Measurements from ENCODE around the gene LDLRAD3.

LDLRAD3 gene

DNA sequence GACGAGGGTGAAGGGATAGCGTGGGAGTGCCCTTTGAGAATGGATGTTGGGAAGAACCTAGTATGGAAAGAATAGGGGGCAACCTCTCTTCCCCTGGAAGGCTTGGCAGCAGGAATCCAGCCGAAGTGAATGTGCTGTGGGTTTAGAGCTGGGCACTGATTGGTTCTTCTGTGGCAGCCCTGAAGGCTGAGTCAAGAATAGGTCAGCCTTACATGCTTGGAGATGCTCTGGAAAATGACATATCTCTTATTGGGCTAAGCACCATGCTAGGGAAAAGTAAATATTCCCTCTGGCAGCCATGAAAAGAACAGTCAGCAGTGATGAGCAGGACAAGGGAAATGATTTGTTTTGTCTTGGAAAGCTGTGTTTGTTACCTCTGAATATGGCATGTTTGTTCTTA, 195.9 kb downstream of the LDLRAD3 start:
- no peak for DNase-seq (ENCODE audit: low read depth)

DNA sequence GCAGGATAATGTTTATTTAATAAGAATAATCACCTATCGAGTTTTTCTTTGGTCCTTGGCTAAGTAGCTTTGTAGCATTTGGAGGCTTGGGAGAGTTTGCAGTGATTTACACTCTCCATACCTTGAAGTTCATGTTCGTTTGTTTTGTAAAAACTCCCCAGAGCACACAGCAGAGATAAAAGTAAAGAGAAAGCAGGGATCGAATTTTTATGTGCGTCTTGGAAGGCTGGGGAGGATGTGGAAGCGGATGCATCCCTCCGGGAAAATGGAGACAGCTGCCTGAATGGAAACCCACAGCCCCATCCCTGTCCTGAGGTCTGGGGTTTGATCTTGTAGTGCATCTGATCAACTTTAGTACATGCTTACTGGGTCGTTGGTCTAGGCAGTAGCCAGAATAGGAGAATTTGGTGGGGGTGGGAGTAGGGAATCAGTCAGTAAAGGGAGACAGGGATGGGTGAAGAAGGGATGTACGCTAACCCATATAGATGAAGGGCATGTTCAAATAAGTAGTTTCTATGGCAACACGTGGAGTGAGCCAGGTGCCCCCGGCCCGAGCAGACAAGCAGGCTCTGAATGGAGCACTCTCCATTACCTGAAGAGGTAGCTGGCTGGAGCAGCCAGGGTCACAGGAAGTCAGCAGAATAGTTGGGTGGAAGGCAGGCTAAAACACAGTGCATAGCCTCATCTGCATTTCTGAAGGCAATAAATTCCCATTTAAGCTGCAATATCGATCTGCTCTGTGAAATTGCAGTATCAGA, 197.5 kb downstream of the LDLRAD3 start:
- DNase-seq (ENCODE audit: low read depth) = no peak

DNA sequence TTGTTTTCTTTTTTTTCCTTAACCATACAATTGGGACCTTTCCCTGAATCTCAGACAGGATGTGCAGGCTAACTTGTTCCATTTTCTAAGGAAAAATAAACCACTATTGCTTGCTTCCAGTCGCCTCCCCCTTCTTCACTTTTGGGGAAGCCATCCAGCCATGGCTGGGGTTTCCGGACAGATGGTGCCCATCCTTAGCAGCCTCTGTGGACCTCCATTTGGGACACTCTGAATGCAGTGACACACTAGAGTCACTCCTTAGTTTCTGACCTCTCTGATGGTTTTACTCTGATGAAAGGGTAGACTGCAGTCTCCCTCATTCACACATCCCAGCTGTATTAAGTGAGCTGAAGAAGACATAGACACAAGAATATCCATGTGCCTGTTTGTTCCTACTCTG, 198.1 kb downstream of the LDLRAD3 start:
- no peak for DNase-seq (ENCODE audit: low read depth)

DNA sequence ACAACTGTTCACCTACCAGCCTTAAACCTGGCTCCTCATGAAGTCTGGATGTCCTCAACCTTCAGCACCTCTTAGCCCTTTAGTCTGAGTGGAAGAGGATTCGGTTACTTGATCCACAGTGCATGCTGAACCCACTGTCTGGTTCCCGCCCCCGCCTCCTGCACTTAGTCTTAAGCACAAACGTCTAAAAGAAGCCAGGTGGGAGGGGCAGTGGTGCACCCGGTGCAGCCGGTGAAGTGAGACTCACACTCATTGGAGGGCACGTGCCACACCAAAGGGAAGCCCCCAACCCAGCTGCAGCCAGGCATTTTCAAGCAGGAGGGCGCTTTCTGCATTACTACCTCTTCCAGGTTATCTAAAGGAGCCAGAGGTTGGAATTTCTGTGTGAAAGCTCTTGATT, 198.6 kb downstream of the LDLRAD3 start:
- no peak for DNase-seq (ENCODE audit: low read depth)

DNA sequence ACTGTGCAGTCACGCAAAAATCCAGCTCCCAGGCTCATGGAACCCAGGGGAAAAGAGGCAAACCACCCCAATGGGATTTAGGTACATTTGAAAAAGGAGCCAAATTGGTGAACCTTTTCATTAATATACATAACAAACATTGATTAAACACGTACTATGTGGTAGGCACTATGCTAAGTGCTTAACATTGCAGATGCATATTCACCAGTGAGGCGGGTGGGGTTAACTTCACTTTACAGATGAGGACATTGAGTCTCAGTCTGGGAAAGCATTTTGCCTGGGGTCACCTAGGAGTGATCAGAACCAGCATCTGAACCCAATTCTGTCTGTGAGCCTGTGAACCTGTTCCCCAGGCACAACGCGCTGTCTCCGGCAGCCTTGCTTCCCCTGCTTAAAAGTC, 199.0 kb downstream of the LDLRAD3 start:
- no peak for DNase-seq (ENCODE audit: low read depth)

DNA sequence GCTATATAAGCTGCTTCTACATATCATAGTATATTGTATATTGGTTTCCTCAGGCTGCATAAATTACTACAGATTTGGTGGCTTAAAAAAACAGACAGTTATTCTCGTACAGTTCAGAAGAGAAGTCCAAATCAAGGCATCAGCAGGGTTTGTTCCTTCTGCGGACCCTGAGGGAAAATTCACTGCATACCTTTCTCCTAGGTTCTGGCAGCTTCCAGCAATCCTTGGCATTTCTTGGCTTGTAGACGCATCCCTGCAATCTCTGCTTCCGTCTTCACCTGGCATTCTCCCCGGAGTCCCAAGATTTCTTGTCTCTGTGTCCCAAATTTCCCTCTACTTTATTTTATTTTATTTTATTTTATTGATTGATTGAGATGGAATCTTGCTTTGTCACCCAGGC, 202.6 kb downstream of the LDLRAD3 start:
- DNase-seq (ENCODE audit: low read depth) = no peak

DNA sequence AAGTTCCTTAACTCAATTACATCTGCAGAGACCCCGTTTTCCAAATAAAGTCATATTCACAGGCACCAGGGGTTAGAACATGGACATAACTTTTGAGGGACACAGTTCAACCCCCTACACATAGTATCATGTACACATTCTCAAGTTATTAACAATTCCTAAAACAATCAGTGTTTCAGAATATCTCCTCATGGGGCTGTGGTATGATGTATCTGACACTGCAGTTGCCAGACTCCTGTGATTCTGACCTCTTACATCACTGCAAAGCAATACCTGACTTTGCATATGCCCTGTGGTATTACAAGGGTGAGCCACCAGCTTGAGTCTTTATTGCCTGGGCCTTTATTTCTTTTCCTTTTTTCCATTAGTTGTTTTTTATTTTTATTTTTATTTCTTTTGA, 203.6 kb downstream of the LDLRAD3 start:
- no peak for DNase-seq (ENCODE audit: low read depth)

DNA sequence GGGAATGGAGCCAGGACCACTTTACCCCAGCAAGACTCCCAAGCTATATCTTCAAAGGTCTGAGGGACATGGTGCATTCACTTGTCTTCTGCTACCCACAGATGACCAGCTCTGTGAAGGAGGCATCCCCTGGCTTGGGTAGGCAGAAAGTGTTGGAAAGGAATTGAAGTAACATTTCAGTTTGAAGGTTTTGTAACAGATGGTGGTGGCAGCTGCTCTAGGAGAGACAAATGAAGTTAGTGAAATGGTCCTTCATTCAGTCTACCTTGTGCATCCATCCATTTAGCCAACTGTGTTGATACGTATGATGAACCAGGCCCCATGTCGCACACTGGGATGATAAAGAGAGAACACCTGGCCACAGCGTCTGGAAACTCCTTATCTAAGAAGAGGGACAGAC, 204.8 kb downstream of the LDLRAD3 start:
- no peak for DNase-seq (ENCODE audit: low read depth)

DNA sequence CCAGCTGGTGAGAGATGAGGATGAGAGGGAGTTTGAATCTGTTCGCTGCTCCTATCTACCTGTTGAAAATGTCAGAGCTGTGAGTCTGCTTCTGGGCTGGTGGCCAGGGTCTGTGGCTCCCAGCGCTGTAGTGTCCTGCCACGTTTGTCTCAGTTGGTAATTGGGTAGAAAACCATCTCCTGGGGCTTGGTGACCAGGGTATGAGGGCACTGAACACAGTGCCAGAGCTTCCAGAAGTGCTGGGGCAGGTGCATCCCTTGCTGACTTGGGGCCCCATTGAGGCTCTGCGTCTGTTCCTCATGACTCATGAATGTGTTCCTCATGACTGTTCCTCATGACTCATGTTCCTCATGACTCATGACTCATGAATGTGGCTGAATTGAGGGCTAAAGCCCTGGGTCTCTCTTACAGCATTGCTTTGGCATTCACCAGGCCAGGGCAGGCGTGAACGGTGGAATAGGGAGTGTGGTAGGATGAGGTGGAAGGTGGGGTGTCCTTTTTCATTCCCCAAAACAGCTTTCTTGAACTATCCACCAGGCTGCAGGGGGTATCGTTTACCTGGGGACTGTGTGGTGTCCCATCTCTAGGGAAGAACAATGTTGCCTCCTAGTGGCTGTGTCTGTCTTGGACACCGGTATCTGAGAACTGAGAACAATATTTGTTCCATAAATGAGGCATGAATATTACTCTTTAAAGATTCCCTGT, 205.8 kb downstream of the LDLRAD3 start:
- DNase-seq (ENCODE audit: low read depth) = no peak

DNA sequence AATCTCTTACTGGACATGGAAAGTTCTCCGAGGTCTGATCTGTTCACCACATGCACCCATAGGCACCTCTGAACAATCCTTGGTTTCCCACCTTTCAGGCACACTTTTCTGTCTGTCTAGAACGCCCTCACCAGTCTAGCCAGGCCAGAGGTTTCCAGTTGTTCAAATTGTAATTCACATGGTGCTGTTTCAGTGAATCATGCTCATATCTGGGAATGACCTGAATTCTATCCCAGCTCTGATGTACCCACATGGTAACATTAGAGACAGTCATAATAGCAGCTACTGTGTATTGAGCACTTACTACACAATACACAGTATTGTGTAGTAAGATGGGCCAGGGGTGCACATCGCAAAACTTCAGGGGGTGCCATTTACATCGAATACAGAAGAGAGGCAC, 207.1 kb downstream of the LDLRAD3 start:
- no peak for DNase-seq (ENCODE audit: low read depth)

DNA sequence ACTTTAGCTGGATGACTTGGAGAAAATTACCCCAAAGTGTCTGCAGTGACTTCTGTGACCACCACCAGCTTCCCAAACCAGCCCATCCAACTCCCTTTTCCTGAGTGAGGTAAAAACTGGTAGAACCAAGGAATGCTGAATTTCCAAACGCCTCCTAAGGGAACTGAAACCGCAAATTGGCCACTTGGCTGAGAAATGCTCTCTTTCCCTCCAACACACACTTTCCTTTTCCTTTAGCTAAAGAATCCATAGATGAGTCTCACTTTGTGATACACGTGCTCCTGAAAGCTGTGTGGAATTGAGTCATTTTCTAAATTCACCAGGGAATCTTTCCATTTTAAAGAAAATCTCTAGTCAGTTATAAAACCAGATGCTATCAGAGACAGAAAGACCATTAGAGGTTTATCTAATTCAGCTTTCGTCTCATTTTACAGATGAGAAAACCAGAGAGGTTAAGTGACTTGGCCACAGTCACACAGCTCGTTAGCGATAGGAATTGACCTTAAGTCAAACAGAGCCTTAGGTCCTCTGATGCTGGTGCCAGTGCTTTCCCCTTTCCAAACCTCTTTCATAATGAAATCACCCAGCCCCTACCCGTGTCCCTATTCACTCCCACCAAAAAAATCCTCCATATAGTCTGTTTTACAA, 208.2 kb downstream of the LDLRAD3 start:
- no peak for DNase-seq (ENCODE audit: low read depth)

DNA sequence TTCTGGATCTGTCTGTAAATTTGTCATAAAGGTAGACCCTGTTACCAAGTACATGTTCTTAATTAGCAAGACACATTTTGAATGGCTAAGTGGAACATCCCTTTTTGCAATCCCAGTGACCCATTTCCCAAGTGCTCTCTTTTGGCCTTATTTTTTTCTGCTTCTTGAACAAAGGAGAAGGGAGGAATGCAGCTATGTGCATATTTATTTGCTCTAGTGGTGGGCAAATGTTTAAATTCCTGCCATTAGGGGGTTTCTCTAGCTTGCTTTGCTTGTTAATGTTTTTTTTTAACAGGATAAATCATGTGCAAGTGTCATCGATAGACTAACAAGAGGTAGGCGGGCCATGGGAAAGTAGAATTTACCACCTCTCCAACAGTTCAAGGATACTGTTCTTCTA, 209.7 kb downstream of the LDLRAD3 start:
- no peak for DNase-seq (ENCODE audit: low read depth)

DNA sequence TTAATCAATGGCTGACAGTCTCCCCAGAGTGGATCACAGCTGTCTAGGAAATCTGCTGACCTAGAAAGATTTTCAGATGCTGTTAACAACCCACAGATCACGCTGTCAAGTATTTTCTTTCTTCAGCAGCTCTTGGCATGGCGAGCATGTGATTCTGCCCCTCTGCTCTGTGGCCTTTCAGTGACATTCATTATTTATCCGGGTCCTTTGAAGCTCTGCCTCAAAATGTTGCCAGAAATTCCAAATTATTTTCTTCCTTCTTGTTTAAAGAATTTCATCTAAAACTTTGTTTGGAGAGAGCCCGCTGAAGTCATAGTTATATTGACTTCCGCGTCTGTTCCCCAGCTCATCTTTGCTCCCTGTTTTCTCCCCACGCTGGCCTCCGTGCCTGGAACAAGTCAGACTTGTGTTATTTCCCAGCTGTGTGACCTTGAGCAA, 211.3 kb downstream of the LDLRAD3 start:
- no peak for DNase-seq (ENCODE audit: low read depth)

DNA sequence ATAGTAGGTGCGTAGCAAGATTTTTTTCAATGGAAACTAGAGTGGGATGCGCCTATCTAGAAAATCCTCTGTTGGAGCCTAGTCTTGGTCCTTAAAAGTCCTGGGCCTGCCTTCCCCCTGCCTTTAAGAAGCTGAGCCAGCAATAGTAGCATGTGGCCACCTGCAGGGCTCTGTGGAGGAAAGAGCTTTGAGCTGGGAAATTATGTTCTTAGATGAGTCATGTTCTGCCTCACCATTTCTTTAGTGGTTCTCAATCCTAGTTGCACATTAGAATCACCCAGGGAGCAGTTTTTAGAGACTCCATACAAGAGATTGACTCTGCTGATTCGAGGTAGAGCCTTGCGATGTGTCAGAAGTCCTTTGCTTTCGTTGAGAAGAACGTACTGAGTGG, 211.9 kb downstream of the LDLRAD3 start:
- no peak for DNase-seq (ENCODE audit: low read depth)

DNA sequence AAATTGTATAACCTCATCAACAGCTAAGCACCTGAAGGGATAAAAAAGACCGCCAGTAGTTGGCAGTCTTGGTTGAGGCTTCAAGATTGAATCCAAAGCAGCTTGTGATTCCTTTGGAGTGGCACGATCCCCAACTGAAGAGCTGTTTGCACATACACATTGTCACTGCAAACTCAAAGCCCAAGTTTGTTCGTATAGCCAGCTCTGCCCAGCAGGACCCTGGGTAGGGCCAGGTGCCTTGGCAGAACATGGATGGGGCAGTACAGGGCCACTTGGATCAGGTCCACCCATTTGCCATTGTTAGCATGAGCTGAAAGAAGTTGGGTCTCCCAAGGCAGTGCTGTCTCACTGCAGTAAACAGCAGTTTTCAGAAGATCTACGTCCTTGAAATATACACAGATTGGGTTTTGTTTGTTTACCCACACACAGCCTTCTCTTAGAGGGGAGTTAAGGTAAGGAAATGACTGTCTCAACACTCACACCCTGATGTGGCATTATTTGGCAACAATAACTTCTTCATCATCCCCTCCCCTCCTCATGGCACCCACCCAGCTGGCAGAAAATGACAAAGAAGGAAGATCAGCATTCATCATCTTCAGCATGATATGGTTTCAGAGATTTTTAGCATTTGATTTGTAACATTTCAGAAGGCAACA, 212.4 kb downstream of the LDLRAD3 start:
- no peak for DNase-seq (ENCODE audit: low read depth)

DNA sequence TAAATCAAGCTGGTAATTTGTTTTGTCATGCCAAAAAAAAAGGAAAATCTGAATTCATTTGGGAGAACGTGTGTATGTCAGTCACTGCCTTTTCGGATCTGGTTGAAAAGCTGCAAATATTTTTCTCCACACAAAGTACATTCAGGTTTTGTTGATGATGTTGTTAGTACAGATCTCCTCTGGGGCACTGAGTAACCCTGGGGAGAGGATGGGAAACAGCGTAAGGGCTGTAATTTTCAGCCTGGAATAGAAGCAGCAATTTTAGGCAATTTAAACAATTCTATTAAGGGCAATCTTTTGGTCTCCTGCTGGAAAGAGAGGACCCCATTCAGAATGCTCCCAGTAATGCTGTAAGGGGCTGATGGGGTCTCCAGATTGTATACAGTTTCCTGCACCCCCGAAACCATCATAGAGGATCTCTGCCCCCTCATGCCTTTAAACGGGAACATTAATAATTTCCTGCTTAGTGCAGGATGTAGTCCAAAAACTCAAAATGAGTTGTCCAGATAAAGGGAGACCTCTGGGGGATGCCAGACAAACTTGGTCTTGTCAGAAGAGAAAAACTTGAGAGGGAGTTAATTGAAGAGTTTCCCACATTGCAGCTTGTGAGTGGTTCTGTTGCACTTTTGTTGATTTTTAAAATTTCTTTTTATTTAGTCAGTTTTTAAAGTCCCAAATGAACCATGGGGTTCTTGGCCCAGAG, 213.1 kb downstream of the LDLRAD3 start:
- no peak for DNase-seq (ENCODE audit: low read depth)

DNA sequence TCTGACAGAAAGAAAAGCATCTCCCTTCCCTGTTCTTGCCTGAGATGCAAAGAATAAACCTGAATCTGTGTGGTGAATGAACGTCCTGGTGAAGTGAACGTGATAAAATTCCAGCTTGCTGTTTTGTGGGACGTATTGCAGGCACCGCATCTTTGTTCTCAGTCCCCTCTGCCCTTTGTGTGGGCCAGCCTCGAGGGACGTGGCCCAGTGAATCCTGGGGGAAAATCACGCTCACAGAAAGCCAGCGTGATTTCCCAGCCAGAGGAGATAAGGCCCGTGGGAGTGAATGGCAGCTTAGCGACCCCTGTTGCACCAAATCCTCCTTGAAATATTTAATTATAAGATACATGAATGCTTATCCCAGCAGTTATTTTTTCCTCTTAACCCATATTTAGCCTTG, 216.2 kb downstream of the LDLRAD3 start:
- no peak for DNase-seq (ENCODE audit: low read depth)

DNA sequence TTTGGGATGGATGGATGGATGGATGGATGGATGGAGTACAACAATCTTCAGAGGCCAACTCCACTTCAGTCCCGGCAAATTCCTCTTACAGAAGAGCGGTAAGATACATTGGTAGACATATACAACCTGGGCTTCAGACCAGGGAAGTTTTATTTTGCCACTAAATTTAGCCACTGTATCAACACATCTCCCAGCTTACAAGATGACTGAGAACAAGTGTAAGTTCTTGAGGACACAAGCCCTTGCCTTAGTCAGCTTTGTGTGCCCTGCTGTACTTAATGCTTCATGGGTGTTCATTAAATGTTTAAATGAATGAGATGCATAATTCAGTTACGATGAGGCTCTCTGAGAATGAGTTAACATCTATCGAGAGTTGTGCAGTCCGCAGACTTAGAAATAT, 217.7 kb downstream of the LDLRAD3 start:
- DNase-seq (ENCODE audit: low read depth) = no peak

DNA sequence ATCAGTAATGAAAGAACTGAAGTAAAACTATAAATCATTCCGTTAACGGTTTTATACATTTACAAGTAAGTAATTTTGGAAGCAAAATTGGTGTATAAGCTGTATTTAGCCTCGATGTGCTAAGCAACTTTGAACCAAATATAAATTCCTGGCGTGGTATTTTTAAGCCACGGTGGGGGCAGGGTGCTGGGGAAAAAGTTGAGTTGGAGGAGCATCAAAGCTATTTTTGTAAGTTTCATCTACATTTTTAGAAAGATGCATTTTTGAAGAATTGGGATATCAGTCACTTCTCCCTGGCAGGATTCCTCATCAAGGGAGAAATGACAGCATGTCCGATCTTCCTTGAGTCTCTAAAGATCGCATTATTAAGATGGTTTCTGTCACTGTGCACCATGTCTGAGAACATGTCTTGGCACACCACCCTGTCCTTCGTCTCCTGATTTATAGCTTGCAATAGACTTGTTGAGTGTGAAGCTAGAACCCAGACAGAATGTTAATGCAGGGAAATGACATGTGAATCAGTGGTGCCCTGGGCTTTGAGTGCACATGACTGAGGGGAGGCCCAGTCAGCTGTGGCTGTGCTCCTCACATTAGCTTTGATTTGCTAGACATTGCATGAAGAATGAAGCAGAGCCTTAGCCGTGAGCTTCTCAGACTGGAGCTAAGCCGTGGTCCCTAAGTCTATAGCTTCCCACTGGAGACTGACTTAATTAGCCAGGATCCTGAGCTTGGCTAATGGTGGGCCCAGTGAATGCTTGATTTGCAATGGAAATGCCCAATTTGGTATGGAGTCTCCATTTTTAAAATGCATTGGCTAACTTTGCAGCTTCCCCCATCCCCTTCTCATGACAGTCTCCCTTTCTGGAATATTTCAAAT, 218.4 kb downstream of the LDLRAD3 start:
- no peak for DNase-seq (ENCODE audit: low read depth)

DNA sequence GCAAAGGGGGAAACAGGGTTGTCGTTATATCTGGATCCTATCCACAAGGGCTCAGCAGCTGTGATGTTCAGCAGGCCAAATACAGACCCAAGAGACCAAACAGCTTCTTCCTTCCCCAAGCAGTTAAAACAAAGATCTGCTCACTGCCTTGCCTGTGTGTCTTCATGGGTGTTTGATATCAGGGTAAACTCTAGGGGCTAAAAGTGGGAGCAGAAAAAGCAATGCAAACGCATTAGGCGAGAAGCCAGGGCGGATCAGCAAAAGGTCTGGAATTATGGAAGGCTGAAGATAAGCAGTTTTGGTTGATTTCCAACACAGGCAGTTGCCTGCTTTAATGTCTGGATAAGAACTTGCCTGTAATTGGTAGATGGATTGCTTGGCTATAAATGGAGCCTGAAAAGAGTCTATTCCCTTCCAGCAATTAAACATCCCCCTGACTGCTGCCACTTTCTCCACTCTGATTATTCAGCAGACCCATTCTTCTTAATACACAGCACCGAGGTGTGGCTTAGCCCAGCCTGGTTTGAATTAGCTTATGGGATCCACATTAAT, 219.1 kb downstream of the LDLRAD3 start:
- DNase-seq (ENCODE audit: low read depth) = no peak

Measured in activated T-helper 1 cell treated with Interleukin-2 at 50 U/mL for 16 hours (primary cell).